Heart right ventricle (tissue), 16 donors: ENCODE data around the gene GALM. TPM values are rescaled to one million over a fixed set of nuclear protein-coding genes. Genes with fewer than 3 reads are reported as not detected.
A peak's percentile ranks its signal among the peaks of the same experiment; 100 is the strongest.

Experiments used
- ATAC-seq, 8 donors: fragments of 200-7000 bp; cut with Tn5 transposase; one replicate each; pipeline ENCODE4 v1.9.1; 2020; ENCODE audit warnings: mild to moderate bottlenecking in 8 of 8, moderate library complexity in 8 of 8, moderate number of reproducible peaks in 1 of 8
- DNase-seq, 2 donors: peaks; one replicate each; pipeline ENCODE4 v3.0.0-alpha.2; 2020
- H3K27ac ChIP-seq, 10 donors: fragments of 200-600 bp; sonication (generic) in 2 of 10; one replicate each; pipeline versions ENCODE4 v1.5.0 to v1.8.0; 2020 to 2022; ENCODE audit warnings: mild to moderate bottlenecking in 3 of 10
- H3K27me3 ChIP-seq, 7 donors: fragments of 200-600 bp; one replicate each; pipeline ENCODE4 v1.8.0; 2021 to 2022; ENCODE audit warnings: mild to moderate bottlenecking in 2 of 7
- H3K36me3 ChIP-seq, 9 donors: fragments of 200-600 bp; sonication (generic) in 1 of 9; one replicate each; pipeline versions ENCODE4 v1.5.0 to v1.8.0; 2020 to 2022; ENCODE audit warnings: mild to moderate bottlenecking in 2 of 9
- H3K4me1 ChIP-seq, 9 donors: fragments of 200-600 bp; sonication (generic) in 1 of 9; one replicate each; pipeline versions ENCODE4 v1.5.0 to v1.8.0; 2020 to 2022; ENCODE audit warnings: mild to moderate bottlenecking in 4 of 9
- H3K4me3 ChIP-seq, 10 donors: fragments of 200-600 bp; sonication (generic) in 2 of 10; one replicate each; pipeline versions ENCODE4 v1.5.0 to v1.8.0; 2020 to 2022; ENCODE audit warnings: mild to moderate bottlenecking in 7 of 10, moderate library complexity in 2 of 10
- H3K9me3 ChIP-seq, 11 donors: fragments of 200-600 bp in 10 of 11; sonication (generic) in 2 of 11; one replicate each; pipeline versions ENCODE4 v1.5.0 to v1.8.0; 2013 to 2022; ENCODE audit warnings: mild to moderate bottlenecking in 2 of 11, control low read depth in 1 of 11, moderate library complexity in 1 of 11
- CTCF ChIP-seq, 9 donors: fragments of 200-600 bp; sonication (generic) in 2 of 9; IDR thresholded peaks; one replicate each; pipeline versions ENCODE4 v1.5.0 to v1.8.0; 2021 to 2022; ENCODE audit warnings: antibody characterized with exemption in 9 of 9, mild to moderate bottlenecking in 5 of 9, moderate library complexity in 1 of 9
- WGBS, 2 donors: extraction: QIAGEN DNeasy Blood & Tissue Kit; methylation state at CpG; one replicate each; pipeline ENCODE4 v1.1.7; 2013; ENCODE audit warnings: inconsistent platforms in 1 of 2; 5-methylcytosine and 5-hydroxymethylcytosine counted together
- intact Hi-C, 10 donors: fragments of 100-400 bp; cut with DNase I; formaldehyde crosslinking; loops; one replicate each; pipeline versions ENCODE4 v1.11.1 to v1.14.2; 2022
- polyA plus RNA-seq, 2 donors: library from polyadenylated mRNA; stranded (reverse); fragments of 200-250 nt; gene quantifications; one replicate each; pipeline ENCODE4 v1.2.3, GENCODE V29; 2013
- total RNA-seq, 10 donors: library from RNA; stranded (reverse); fragmentation: NEBNext Ultra II Directional in 3 of 10; extraction: Animal tissue kit (Norgen Biotek cat#: 25700) in 3 of 10; gene quantifications; one replicate each; pipeline versions ENCODE4 v1.2.1 to v1.2.4, GENCODE V29; 2021 to 2023
- donor health status: Arrhythmogenic right ventricular cardiomyopathy.
- donor health status: ischemic (EF 13 %, LVEDD 7.1; RV severe dilation, severe dysfunction).
- donor health status: healthy with polysubstance abuse.
- donor health status: DM: no; HTN: yes; CAD: no.
- donor health status: DM: no; HTN: no; CAD: no.
- donor health status: ischemic (EF 25% LVEDD 6.9; RV normal size, moderate dysfunction).
- donor health status: ischemic (EF 25% LVEDD 5.7; RV mildly dilated, moderate dysfunction).
- donor health status: healthy.
- donor health status: DM: yes; HTN: yes; CAD: no.
- donor health status: Ischemic cardiomyopathy.
- donor health status: ischemic (EF 35%, LVEDD 5.7; RV mildly dilated, moderate dysfunction).
- donor health status: nonischemic (EF 11% LVEDD 7.7; RV severe dilation, severe dysfunction).
- donor health status: DM: yes; HTN: yes; CAD: no.
- donor health status: PGD.
- donor health status: ischemic (EF 29% LVEDD 5.4; RV normal size, mild dysfunction).
- donor health status: nonischemic (EF 23%, LVEDD 6.1; RV moderate dilation, normal function).

GALM gene
- total and polyA plus RNA-seq, 12 donors = 6.5 to 18.6 (median 11.0) TPM

- ATAC-seq (no peak), DNase-seq (no peak)
- no peaks in the 10 kb centered on the region for H3K27me3 ChIP-seq
- H3K27ac ChIP-seq = peak overlapping the region in 2 of 10 donors; percentile 2 to 10
- WGBS, 2 donors = 52 to 62% methylated on average over 5 of the region's 5 CpGs
- H3K9me3 ChIP-seq = no peaks in the 10 kb centered on the region
- peaks cover 8 to 76% (median 63%) of the 10 kb centered on the region in 9 donors for H3K4me1 ChIP-seq
- H3K36me3 ChIP-seq = peaks cover 0 to 73% (median 54%) of the 10 kb centered on the region in 9 donors
- peak overlapping the region in 1 of 10 donors; percentile 4 for H3K4me3 ChIP-seq
- intact Hi-C loops = loop anchor here in 2 of 10 donors (5.0 to 10.0 kb wide), 3 partner anchors 146 to 433 kb away; partner anchors contain the start of gene HNRNPLL (in 1 of the 2)
- TF ChIP-seq CTCF (IDR thresholded peaks at IDR 0.05) = no peak
These were observed 81.9 kb downstream of the GALM start for GRCh38 chr2:38747819-38748218.

DNA sequence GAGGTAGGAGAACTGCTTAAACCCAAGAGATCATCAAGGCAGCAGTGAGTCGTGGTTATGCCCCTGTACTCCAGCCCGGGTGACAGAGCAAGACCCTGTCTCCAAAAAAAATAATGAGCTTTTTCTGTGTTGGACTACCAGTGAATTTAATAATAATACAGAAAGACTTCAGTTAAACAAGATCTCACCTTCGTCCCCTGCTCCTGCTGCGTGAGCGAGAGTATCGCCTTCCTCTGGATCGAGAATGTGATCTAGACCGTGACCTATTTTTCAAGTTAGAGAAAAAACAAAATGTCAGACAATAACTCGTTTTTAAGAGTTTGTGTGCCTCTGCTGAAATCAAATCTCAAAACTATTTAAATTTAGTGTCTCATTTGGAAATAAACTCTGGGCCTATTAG lies 82.5 kb downstream of the GALM start:
- H3K36me3 ChIP-seq = peaks cover 0 to 68% (median 52%) of the 10 kb centered on the region in 9 donors
- H3K27me3 ChIP-seq = no peaks in the 10 kb centered on the region
- peak overlapping the region in 1 of 10 donors; percentile 10 for H3K27ac ChIP-seq
- peaks cover 8 to 72% (median 61%) of the 10 kb centered on the region in 9 donors for H3K4me1 ChIP-seq
- peak overlapping the region in 1 of 10 donors; percentile 94 for H3K4me3 ChIP-seq
- intact Hi-C loops = loop anchor here in 2 of 10 donors (5.0 to 10.0 kb wide), 3 partner anchors 146 to 434 kb away; partner anchors contain the start of gene HNRNPLL (in 1 of the 2)
- no peak for ATAC-seq
- DNase-seq = no peak
- 85 to 92% methylated on average over 9 of the region's 9 CpGs for WGBS, 2 donors
- H3K9me3 ChIP-seq = no peaks in the 10 kb centered on the region
- TF ChIP-seq CTCF (IDR thresholded peaks at IDR 0.05) = no peak

DNA sequence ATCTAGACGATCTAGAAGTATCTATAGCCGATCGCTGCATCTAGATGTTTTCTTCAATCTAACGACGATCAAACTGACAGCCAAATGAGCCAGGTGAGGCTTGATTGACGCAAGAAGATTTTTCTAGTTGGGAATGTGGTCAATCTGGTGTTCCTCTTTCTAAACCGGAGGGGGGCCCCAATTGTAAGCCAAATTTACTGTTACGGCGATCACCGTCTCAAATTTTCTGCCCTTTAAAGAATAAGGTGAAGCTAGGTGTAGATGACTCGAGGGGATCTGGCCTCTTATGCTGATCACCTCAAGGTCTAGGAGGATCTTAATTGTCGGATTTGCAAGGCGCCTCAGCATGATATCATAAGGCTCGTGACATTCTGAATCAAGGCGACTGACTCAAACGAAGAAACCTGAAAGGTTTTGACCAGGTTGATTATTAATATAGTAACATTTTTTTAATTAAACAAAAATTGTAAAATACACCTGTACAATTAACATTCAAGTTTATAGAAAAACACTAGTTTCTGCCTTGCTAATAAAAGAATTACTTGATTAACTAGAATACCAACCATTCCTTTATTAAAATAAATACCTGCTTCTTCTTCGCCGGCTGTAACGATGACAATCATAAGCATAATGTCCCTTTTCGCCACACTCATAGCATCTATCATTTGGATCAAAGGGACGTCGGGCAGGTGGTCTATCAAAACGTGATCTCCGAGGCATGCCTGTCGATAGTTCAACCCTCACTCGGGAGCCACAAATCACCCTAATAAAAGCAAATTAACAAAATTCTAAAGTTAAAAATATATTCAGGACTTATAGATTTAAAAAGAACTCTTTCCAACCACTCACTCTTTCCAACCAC lies 83.3 kb downstream of the GALM start:
- ATAC-seq (no peak), DNase-seq (no peak)
- peaks cover 0 to 60% (median 47%) of the 10 kb centered on the region in 9 donors for H3K36me3 ChIP-seq
- peak overlapping the region in 5 of 10 donors; percentile 90 to 100 (median 99) for H3K27ac ChIP-seq
- intact Hi-C loops = loop anchor here in 2 of 10 donors (5.0 to 10.0 kb wide), 3 partner anchors 147 to 434 kb away; partner anchors contain the start of gene HNRNPLL (in 1 of the 2)
- H3K27me3 ChIP-seq = no peaks in the 10 kb centered on the region
- H3K4me3 ChIP-seq = peak overlapping the region; percentile 64 to 94 (median 85)
- no peaks in the 10 kb centered on the region for H3K9me3 ChIP-seq
- H3K4me1 ChIP-seq = peaks cover 8 to 73% (median 53%) of the 10 kb centered on the region in 9 donors
- no peak for TF ChIP-seq CTCF (IDR thresholded peaks at IDR 0.05)
- 58 to 65% methylated on average over 26 of the region's 26 CpGs for WGBS, 2 donors
